ENCODE measurements around the gene WFIKKN1. TPM values are rescaled to one million over a fixed set of nuclear protein-coding genes. Genes with fewer than 3 reads are reported as not detected.

The WFIKKN1 gene
- total and polyA plus RNA-seq, 2 of the 4 experiments (the other 2 are of a cell fraction) = 0.10 TPM; not detected in 1

- H3K36me3 ChIP-seq (ENCODE audit: control insufficient read depth, insufficient read depth, low read length) = peaks cover 28% of the 10 kb centered on the region
- H2AK5ac ChIP-seq (ENCODE audit: low read depth, low read length) = no peak overlapping the region
- no peak overlapping the region for H3K4me3 ChIP-seq (ENCODE audit: insufficient read depth, low read depth, low read length)
- no peak overlapping the region for H3K56ac ChIP-seq (ENCODE audit: extremely low read depth, insufficient read depth, low read length)
- H2AK9ac ChIP-seq (replicated peaks; ENCODE audit: low read depth, low read length, poor library complexity) = peak overlapping the region; percentile 78
- dilution Hi-C loops (cut with HindIII; ENCODE audit: low sequenced_read_pairs, unreplicated experiment) (no loop called here), intact Hi-C loops (cut with micrococcal nuclease) (no loop called here), in situ Hi-C loops (cut with MboI; ENCODE audit: low sequenced_read_pairs) (no loop called here)
- no peak overlapping the region for H3K23ac ChIP-seq (ENCODE audit: low read depth, low read length)
- H4K5ac ChIP-seq (ENCODE audit: low read depth, low read length) = no peak overlapping the region
- no peak overlapping the region for H2BK15ac ChIP-seq (ENCODE audit: low read depth, low read length)
- no peak overlapping the region for H3K14ac ChIP-seq (replicated peaks; ENCODE audit: low read depth, low read length)
- no peak overlapping the region for H2AFZ ChIP-seq (replicated peaks; ENCODE audit: low read length, poor library complexity)
- no peak overlapping the region for H4K8ac ChIP-seq (ENCODE audit: low read depth in 2 of 2, low read length in 2 of 2)
- no peak overlapping the region for H3K4ac ChIP-seq (ENCODE audit: low read depth, low read length)
- no peak overlapping the region for H3K27ac ChIP-seq (ENCODE audit: insufficient read depth, low read length)
- H3K79me1 ChIP-seq (ENCODE audit: low read depth in 1 of 2, low read length in 2 of 2) = peaks cover 0 to 27% of the 10 kb centered on the region in 2 experiments; a peak in 2 of 4 replicates
- no peak overlapping the region for H2BK20ac ChIP-seq (ENCODE audit: low read depth, low read length)
- H2BK120ac ChIP-seq (ENCODE audit: low read depth, low read length) = no peak overlapping the region
- DNase-seq (no peak), ATAC-seq (ENCODE audit: low read depth) (no peak)
- TF ChIP-seq CTCF (conservative IDR thresholded peaks at IDR 0.05; ENCODE audit: low read depth, low read length) = no peak
- POLR2A ChIA-PET (ENCODE audit: unreplicated experiment) = no interaction called here
- no peak overlapping the region for H3K9ac ChIP-seq (ENCODE audit: low read depth, low read length)
- H4K91ac ChIP-seq (ENCODE audit: insufficient read depth, low read depth, low read length) = no peak overlapping the region
- CTCF ChIA-PET = no interaction called here
- no peak overlapping the region for H3K18ac ChIP-seq (ENCODE audit: low read depth, low read length)
- no peak overlapping the region for H3K4me2 ChIP-seq (ENCODE audit: low read depth, low read length)
- H3K9me3 ChIP-seq (ENCODE audit: control insufficient read depth, insufficient read depth, low read length) = no peaks in the 10 kb centered on the region
- WGBS, 2 experiments (ENCODE audit: extremely low coverage in 2 of 2, insufficient read length in 1 of 2) = 91% methylated on average over 15 of the region's 21 CpGs; no CpG with 5 or more reads in 1 of the 2 experiments
- no peak overlapping the region for H2BK5ac ChIP-seq (ENCODE audit: low read depth, low read length, poor library complexity, severe bottlenecking)
- peaks cover 29% of the 10 kb centered on the region for H4K20me1 ChIP-seq (ENCODE audit: insufficient read depth, low read length)
- H3K27me3 ChIP-seq (ENCODE audit: control insufficient read depth, insufficient read depth, low read length) = no peaks in the 10 kb centered on the region
- H3K4me1 ChIP-seq (ENCODE audit: control insufficient read depth, insufficient read depth, low read length) = peaks cover 15% of the 10 kb centered on the region
- peaks cover 9% of the 10 kb centered on the region; the same call in 1 of the 2 replicates for H3K9me1 ChIP-seq (ENCODE audit: insufficient read depth, low read length)
- BruUV-seq (replicated peaks) = no TSS peak
Measured at GRCh38 chr16:676565-676902, 45.7 kb downstream of the WFIKKN1 start.
